IPS DF 4.7 (cell line): Measurements from ENCODE around the gene ANKRD66.
"Not testable (repeated sequence)": the region's sequence is repeated elsewhere in the genome, so short reads cannot be mapped to it uniquely, and the experiment has no call there.

ENCODE experiments used
- DNase-seq: peaks from one replicate; pipeline ENCODE4 v3.0.0-alpha.2; 2013; ENCODE audit warnings: low spot score; ENCODE audit errors: extremely low read depth

The ANKRD66 gene

GRCh38 chr6:46746696-46747095 is at the start of gene ANKRD66:
TSS of gene ANKRD66 (plus strand) at chr6:46746933. CDS start at chr6:46751949, 5,016 bp downstream.
- no peak for DNase-seq

GRCh38 chr6:46699970-46700369 is 46.8 kb upstream of the ANKRD66 start:
- DNase-seq: no peak

- DNase-seq: no peak
Measured at GRCh38 chr6:46704562-46704961, 42.2 kb upstream of the ANKRD66 start.

- DNase-seq: no peak
Measured at GRCh38 chr6:46706464-46706863, 40.3 kb upstream of the ANKRD66 start.

GRCh38 chr6:46711491-46711890 is 35.2 kb upstream of the ANKRD66 start:
- no peak for DNase-seq

- DNase-seq: no peak
Measured at GRCh38 chr6:46715141-46715540, 31.6 kb upstream of the ANKRD66 start.

- no peak for DNase-seq
Measured at GRCh38 chr6:46719099-46719498, 27.6 kb upstream of the ANKRD66 start.

- DNase-seq: no peak
Measured at GRCh38 chr6:46720401-46720800, 26.3 kb upstream of the ANKRD66 start.

GRCh38 chr6:46729787-46730326 is 16.9 kb upstream of the ANKRD66 start:
- no peak for DNase-seq

GRCh38 chr6:46730921-46731461 is 15.7 kb upstream of the ANKRD66 start:
- no peak for DNase-seq

- DNase-seq: no peak
Measured at GRCh38 chr6:46733341-46733801, 13.4 kb upstream of the ANKRD66 start.

- DNase-seq: no peak
Measured at GRCh38 chr6:46734867-46735719, 11.6 kb upstream of the ANKRD66 start, which contains the start of gene PLA2G7. TSS of gene PLA2G7 (minus strand) at chr6:46735375. CDS start at chr6:46722891, 12,484 bp downstream.

GRCh38 chr6:46735720-46736031 is 11.1 kb upstream of the ANKRD66 start:
- DNase-seq: no peak

- no peak for DNase-seq
Measured at GRCh38 chr6:46736906-46737305, 9.8 kb upstream of the ANKRD66 start.

- no peak for DNase-seq
Measured at GRCh38 chr6:46741482-46741881, 5.3 kb upstream of the ANKRD66 start.

- DNase-seq: no peak
Measured at GRCh38 chr6:46741910-46742309, 4.8 kb upstream of the ANKRD66 start.

GRCh38 chr6:46743425-46744158 is 3.1 kb upstream of the ANKRD66 start:
- DNase-seq: no peak

GRCh38 chr6:46744159-46744725 is 2.5 kb upstream of the ANKRD66 start:
- DNase-seq: not testable (repeated sequence)

- DNase-seq: no peak
Measured at GRCh38 chr6:46745973-46746372, 760 bp upstream of the ANKRD66 start.

- DNase-seq: no peak
Measured at GRCh38 chr6:46748940-46749503, 2.3 kb downstream of the ANKRD66 start.

GRCh38 chr6:46749731-46750130 is 3.0 kb downstream of the ANKRD66 start:
- no peak for DNase-seq
